ENCODE measurements around the gene KRTAP27-1. TPM values are rescaled to one million over a fixed set of nuclear protein-coding genes. Genes with fewer than 3 reads are reported as not detected.

Gene KRTAP27-1
- total and polyA plus RNA-seq, 2 of the 8 experiments (the other 6 are each of a cell fraction or from before 2014, with no cell fraction given): not detected

DNA sequence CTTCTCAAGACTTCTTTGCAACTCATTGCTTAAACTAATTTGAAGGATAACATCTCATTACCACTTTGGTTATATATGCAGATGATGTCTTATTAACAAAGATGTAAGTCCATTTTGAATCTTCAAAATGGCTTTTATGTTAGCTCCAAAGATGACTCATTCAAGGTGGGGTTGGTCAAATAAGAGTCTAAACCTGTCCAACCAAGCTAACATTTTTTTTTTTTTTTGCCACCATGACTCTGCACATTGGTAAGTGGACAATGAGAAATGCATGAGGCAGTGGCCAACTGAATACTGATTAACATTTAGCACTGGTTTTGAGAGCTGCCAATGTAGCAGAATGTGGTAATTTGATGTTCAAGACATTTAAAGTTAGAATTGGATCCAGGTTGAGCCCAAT is 278 bp upstream of the KRTAP27-1 start:
- H3K4me1 ChIP-seq (replicated peaks in 1 of 4; ENCODE audit: control insufficient read depth in 3 of 4, insufficient read depth in 4 of 4, low read length in 3 of 4): no peaks in the 10 kb centered on the region
- H4K20me1 ChIP-seq (replicated peaks in 1 of 2; ENCODE audit: control insufficient read depth in 1 of 2, insufficient read depth in 2 of 2, low read length in 2 of 2): no peaks in the 10 kb centered on the region
- DNase-seq (ENCODE audit: low read depth in 1 of 2, low spot score in 2 of 2) (no peak), FAIRE-seq (no peak)
- H3K27ac ChIP-seq (ENCODE audit: low read depth, low read length): no peak overlapping the region
- H3K79me1 ChIP-seq (ENCODE audit: low read depth, low read length): no peaks in the 10 kb centered on the region
- no peaks in the 10 kb centered on the region for H3K23me2 ChIP-seq (ENCODE audit: low read depth, low read length)
- H2AFZ ChIP-seq (ENCODE audit: low read length): no peak overlapping the region
- H2BK5ac ChIP-seq (ENCODE audit: low read depth, low read length): no peak overlapping the region
- H3K4me2 ChIP-seq (ENCODE audit: insufficient read depth in 1 of 2, low read depth in 2 of 2, low read length in 2 of 2): no peak overlapping the region
- no peak overlapping the region for H2BK12ac ChIP-seq (ENCODE audit: low read depth, low read length)
- H3K4me3 ChIP-seq (ENCODE audit: extremely low read depth in 1 of 4, insufficient read depth in 2 of 4, low read depth in 3 of 4, low read length in 4 of 4): no peak overlapping the region
- no peaks in the 10 kb centered on the region for H3K9me3 ChIP-seq (ENCODE audit: insufficient read depth in 2 of 2, low read depth in 1 of 2, low read length in 1 of 2)
- H4K8ac ChIP-seq (ENCODE audit: extremely low read depth, insufficient read depth, low read length): no peak overlapping the region
- no peak overlapping the region for H3K18ac ChIP-seq (ENCODE audit: extremely low read depth, low read length)
- H3K36me3 ChIP-seq (ENCODE audit: control insufficient read depth in 2 of 4, insufficient read depth in 4 of 4, low read length in 3 of 4): no peaks in the 10 kb centered on the region
- H2BK120ac ChIP-seq (replicated peaks; ENCODE audit: low read depth, low read length): no peak overlapping the region
- no peak overlapping the region for H4K91ac ChIP-seq (replicated peaks; ENCODE audit: insufficient read length, low read length)
- H3K56ac ChIP-seq (replicated peaks; ENCODE audit: insufficient read length, low read depth, low read length): no peak overlapping the region
- ChIA-PET CTCF (ENCODE audit: partially characterized antibody) (interaction anchor here (0.7 to 1.8 kb wide), 3 partner anchors 9 to 551 kb away, joined by 3 to 7 read pairs (median 5); no protein-coding TSS in a partner anchor), POLR2A (ENCODE audit: partially characterized antibody) (no interaction called here)
- H3K9ac ChIP-seq (replicated peaks in 1 of 4; ENCODE audit: extremely low read depth in 1 of 4, low read depth in 3 of 4, low read length in 3 of 4): no peak overlapping the region
- H2BK20ac ChIP-seq (ENCODE audit: low read length): no peak overlapping the region
- H3K27me3 ChIP-seq (replicated peaks in 1 of 4; ENCODE audit: control insufficient read depth in 3 of 4, extremely low read depth in 1 of 4, insufficient read depth in 3 of 4, low read length in 3 of 4): no peaks in the 10 kb centered on the region
- no peak overlapping the region for H3K14ac ChIP-seq (ENCODE audit: insufficient read length)
- no peak overlapping the region for H2BK15ac ChIP-seq (ENCODE audit: low read length)
- no peak overlapping the region for H2AK5ac ChIP-seq (ENCODE audit: low read depth, low read length)
- H3K4ac ChIP-seq (replicated peaks; ENCODE audit: insufficient read length, low read depth, low read length): no peak overlapping the region
- no peak overlapping the region for H3K23ac ChIP-seq (ENCODE audit: insufficient read length)
- H3K79me2 ChIP-seq (ENCODE audit: control insufficient read depth in 1 of 2, insufficient read depth in 2 of 2, low read length in 2 of 2): no peaks in the 10 kb centered on the region
- no peak overlapping the region for H4K5ac ChIP-seq (ENCODE audit: insufficient read length, low read depth, low read length)
- TF ChIP-seq POU5F1 (IDR thresholded peaks at IDR 0.05; ENCODE audit: low read depth, low read length) (no peak), SIRT6 (IDR thresholded peaks at IDR 0.05; ENCODE audit: low read length) (no peak), KDM4A (IDR thresholded peaks at IDR 0.05; ENCODE audit: low read depth, low read length, severe bottlenecking) (no peak), RBBP5 (IDR thresholded peaks at IDR 0.05; ENCODE audit: borderline replicate concordance, low read depth, low read length) (no peak), JUN (IDR thresholded peaks at IDR 0.05; ENCODE audit: low read depth, low read length) (no peak), TAF1 (IDR thresholded peaks at IDR 0.05; ENCODE audit: low read depth, low read length) (no peak), CTBP2 (IDR thresholded peaks at IDR 0.05; ENCODE audit: borderline replicate concordance, insufficient read depth, insufficient read length, low read length) (no peak), TAF7 (optimal IDR thresholded peaks at IDR 0.05; ENCODE audit: borderline replicate concordance, low read depth, low read length) (no peak), RXRA (IDR thresholded peaks at IDR 0.05; ENCODE audit: insufficient read depth, low read depth, low read length) (no peak), SAP30 (IDR thresholded peaks at IDR 0.05; ENCODE audit: insufficient read depth, insufficient replicate concordance, low read length) (no peak), RFX5 (IDR thresholded peaks at IDR 0.05; ENCODE audit: borderline replicate concordance, low read depth, low read length) (no peak), ASH2L (IDR thresholded peaks at IDR 0.05; ENCODE audit: low read length) (no peak)
- TF ChIP-seq, protein P1, sequence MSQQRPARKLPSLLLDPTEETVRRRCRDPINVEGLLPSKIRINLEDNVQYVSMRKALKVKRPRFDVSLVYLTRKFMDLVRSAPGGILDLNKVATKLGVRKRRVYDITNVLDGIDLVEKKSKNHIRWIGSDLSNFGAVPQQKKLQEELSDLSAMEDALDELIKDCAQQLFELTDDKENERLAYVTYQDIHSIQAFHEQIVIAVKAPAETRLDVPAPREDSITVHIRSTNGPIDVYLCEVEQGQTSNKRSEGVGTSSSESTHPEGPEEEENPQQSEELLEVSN (IDR thresholded peaks at IDR 0.05): no peak

All from H1 (cell line).